K562 (cell line): ENCODE measurements around the gene HADHA. TPM values are rescaled to one million over a fixed set of nuclear protein-coding genes. Genes with fewer than 3 reads are reported as not detected.

Source experiments
- CEBPG ChIP-seq, 3 experiments: fragments of 200-800 bp in 1 of 3; sonication (Bioruptor generic) in 1 of 3; sonication (generic) in 1 of 3; formaldehyde crosslinking in 1 of 3; IDR thresholded peaks in 2 of 3; conservative IDR thresholded peaks in 1 of 3; 2 replicates each; pipeline versions ENCODE4 v1.6.1 to v1.8.0; 2016 to 2022; ENCODE audit warnings: missing compliant biosample characterization in 2 of 3, missing genetic modification characterization in 2 of 3, mild to moderate bottlenecking in 1 of 3, missing genetic modification reagents in 1 of 3
- ELF2 ChIP-seq: fragments of 250-450 bp; sonication (Bioruptor Pico); IDR thresholded peaks from 2 replicates; pipeline ENCODE4 v1.5.0; 2021; ENCODE audit warnings: mild to moderate bottlenecking
- HMG20A ChIP-seq: fragments of 450-650 bp; formaldehyde crosslinking; conservative IDR thresholded peaks from 2 replicates; pipeline ENCODE4 v1.4.0; 2020; ENCODE audit warnings: mild to moderate bottlenecking, mixed read lengths
- RBM17 ChIP-seq: fragments of 200-400 bp; formaldehyde crosslinking; IDR thresholded peaks from 2 replicates; pipeline ENCODE4 v1.6.1; 2017; ENCODE audit warnings: low read depth, mild to moderate bottlenecking, low read length, borderline replicate concordance
- SIX5 ChIP-seq, 2 experiments: IDR thresholded peaks; 2 replicates each; pipeline ENCODE4 v1.6.1; 2011; ENCODE audit warnings: low read length in 2 of 2, borderline replicate concordance in 1 of 2, low read depth in 1 of 2, mild to moderate bottlenecking in 1 of 2, moderate library complexity in 1 of 2; ENCODE audit not compliant: insufficient read depth in 1 of 2
- STAT5B ChIP-seq: fragments of 250-450 bp; sonication (Bioruptor Pico); IDR thresholded peaks from 2 replicates; pipeline ENCODE4 v1.8.0; 2021; ENCODE audit warnings: mild to moderate bottlenecking, inconsistent platforms
- ZNF197 ChIP-seq: fragments of 200-800 bp; sonication (Bioruptor generic); IDR thresholded peaks from 2 replicates; pipeline ENCODE4 v1.6.1; 2016; ENCODE audit warnings: low read depth, missing genetic modification characterization, missing compliant biosample characterization
- ZNF217 ChIP-seq: sonication (generic); formaldehyde crosslinking; IDR thresholded peaks from 2 replicates; pipeline ENCODE4 v1.8.0; 2022; ENCODE audit warnings: mild to moderate bottlenecking, missing genetic modification reagents
- ZNF76 ChIP-seq: fragments of 250-450 bp; sonication (Bioruptor Pico); IDR thresholded peaks from 2 replicates; pipeline ENCODE4 v1.4.0; 2020; ENCODE audit warnings: mild to moderate bottlenecking, moderate library complexity, borderline replicate concordance
- polyA plus RNA-seq, 8 experiments: library from polyadenylated mRNA; depleted of rRNA in 4 of 8; stranded (reverse) in 5 of 8; unstranded in 3 of 8; fragments of >200 nt; fragmentation: Nextera tagmentation in 2 of 8; fragmentation: Illumina TruSeq in 1 of 8; extraction: Ambion mirVana in 2 of 8; extraction: Trizol in 1 of 8; gene quantifications; 2 replicates each; pipeline versions ENCODE4 v1.2.1 to v1.2.3, GENCODE V29; 2011 to 2014; ENCODE audit warnings: inconsistent platforms in 1 of 8, missing spikeins in 1 of 8
- total RNA-seq, 7 experiments: library from RNA; depleted of rRNA in 6 of 7; stranded (reverse); fragments of >200 nt in 6 of 7; fragmentation: Illumina TruSeq in 2 of 7; extraction: Trizol in 2 of 7; gene quantifications; 2 replicates each; pipeline versions ENCODE4 v1.2.1 to v1.2.3, GENCODE V29; 2011 to 2021; ENCODE audit warnings: low replicate concordance in 1 of 7
- TF ChIP-seq, protein P1 (sequence below): fragments of 250-450 bp; sonication (Bioruptor Pico); IDR thresholded peaks from 2 replicates; pipeline ENCODE4 v1.4.0; 2020
- TF ChIP-seq, protein P2 (sequence below): fragments of 200-800 bp; sonication (Bioruptor generic); IDR thresholded peaks from 2 replicates; pipeline ENCODE4 v1.6.1; 2016; ENCODE audit warnings: missing genetic modification characterization, missing compliant biosample characterization
- TF ChIP-seq, protein P3 (sequence below): fragments of 250-450 bp; sonication (Bioruptor Pico); IDR thresholded peaks from 2 replicates; pipeline ENCODE4 v1.4.0; 2020; ENCODE audit warnings: mild to moderate bottlenecking, moderate library complexity

Gene HADHA
- total and polyA plus RNA-seq, 9 of the 15 experiments (the other 6 are each of a cell fraction or from before 2014, with no cell fraction given) = 145 to 326 (median 202) TPM

DNA sequence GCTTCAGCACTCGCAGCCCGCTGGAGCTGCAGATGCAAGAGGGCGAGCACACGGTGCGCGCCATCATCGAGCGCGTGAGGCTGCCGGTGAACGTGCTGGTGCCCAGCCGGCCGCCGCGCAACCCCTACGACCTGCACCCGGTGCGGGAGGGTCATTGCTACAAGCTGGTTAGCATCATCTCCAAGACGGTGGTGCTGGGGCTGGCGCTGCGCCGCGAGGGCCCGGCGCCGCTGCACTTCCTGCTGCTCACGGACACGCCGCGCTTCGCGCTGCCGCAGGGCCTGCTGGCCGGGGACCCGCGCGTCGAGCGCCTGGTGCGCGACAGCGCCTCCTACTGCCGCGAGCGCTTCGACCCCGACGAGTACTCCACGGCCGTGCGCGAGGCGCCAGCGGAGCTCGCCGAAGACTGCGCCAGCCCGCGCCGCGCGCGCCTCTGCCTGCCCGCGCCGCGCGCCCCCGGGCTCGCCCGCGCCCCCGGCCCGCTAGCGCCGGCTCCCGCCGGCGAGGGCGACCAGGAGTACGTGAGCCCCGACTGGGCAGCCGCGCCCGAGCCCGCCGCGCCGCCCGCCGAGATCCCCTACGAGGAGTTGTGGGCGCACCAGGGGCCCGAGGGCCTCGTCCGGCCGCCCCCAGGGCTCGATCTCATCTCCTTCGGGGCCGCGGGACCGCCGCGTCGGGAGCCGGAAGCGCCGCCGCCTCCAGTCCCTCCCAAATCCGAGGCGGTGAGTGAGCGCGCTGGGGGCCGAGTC lies 59.7 kb downstream of the HADHA start (continued):
- TF ChIP-seq, protein P1, sequence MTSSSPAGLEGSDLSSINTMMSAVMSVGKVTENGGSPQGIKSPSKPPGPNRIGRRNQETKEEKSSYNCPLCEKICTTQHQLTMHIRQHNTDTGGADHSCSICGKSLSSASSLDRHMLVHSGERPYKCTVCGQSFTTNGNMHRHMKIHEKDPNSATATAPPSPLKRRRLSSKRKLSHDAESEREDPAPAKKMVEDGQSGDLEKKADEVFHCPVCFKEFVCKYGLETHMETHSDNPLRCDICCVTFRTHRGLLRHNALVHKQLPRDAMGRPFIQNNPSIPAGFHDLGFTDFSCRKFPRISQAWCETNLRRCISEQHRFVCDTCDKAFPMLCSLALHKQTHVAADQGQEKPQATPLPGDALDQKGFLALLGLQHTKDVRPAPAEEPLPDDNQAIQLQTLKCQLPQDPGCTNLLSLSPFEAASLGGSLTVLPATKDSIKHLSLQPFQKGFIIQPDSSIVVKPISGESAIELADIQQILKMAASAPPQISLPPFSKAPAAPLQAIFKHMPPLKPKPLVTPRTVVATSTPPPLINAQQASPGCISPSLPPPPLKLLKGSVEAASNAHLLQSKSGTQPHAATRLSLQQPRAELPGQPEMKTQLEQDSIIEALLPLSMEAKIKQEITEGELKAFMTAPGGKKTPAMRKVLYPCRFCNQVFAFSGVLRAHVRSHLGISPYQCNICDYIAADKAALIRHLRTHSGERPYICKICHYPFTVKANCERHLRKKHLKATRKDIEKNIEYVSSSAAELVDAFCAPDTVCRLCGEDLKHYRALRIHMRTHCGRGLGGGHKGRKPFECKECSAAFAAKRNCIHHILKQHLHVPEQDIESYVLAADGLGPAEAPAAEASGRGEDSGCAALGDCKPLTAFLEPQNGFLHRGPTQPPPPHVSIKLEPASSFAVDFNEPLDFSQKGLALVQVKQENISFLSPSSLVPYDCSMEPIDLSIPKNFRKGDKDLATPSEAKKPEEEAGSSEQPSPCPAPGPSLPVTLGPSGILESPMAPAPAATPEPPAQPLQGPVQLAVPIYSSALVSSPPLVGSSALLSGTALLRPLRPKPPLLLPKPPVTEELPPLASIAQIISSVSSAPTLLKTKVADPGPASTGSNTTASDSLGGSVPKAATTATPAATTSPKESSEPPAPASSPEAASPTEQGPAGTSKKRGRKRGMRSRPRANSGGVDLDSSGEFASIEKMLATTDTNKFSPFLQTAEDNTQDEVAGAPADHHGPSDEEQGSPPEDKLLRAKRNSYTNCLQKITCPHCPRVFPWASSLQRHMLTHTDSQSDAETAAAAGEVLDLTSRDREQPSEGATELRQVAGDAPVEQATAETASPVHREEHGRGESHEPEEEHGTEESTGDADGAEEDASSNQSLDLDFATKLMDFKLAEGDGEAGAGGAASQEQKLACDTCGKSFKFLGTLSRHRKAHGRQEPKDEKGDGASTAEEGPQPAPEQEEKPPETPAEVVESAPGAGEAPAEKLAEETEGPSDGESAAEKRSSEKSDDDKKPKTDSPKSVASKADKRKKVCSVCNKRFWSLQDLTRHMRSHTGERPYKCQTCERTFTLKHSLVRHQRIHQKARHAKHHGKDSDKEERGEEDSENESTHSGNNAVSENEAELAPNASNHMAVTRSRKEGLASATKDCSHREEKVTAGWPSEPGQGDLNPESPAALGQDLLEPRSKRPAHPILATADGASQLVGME (CRISPR knock-in tag) = peak; percentile 56; the same call in 1 of the 2 replicates
- TF ChIP-seq ELF2 (CRISPR knock-in tag) (peak; percentile 39; the same call in 1 of the 2 replicates), STAT5B (CRISPR knock-in tag) (no peak), ZNF217 (no peak), ZNF76 (CRISPR knock-in tag) (peak; percentile 85; the same call in 1 of the 2 replicates), SIX5 (IDR thresholded peaks at IDR 0.05; ENCODE audit: borderline replicate concordance in 1 of 2, insufficient read depth in 1 of 2, low read depth in 1 of 2, low read length in 2 of 2) (no peak), RBM17 (no peak), ZNF197 (CRISPR knock-in tag) (peak; percentile 91), HMG20A (CRISPR knock-in tag) (no peak), CEBPG (CRISPR knock-in tag; IDR thresholded peaks at IDR 0.05) (0 out of 2 replicates have a peak, but pooled peaks have one; percentile 7), CEBPG (tag; conservative IDR thresholded peaks at IDR 0.05 in 1 of 2, IDR thresholded peaks at IDR 0.05 in 1 of 2) (no peak)
- TF ChIP-seq, protein P2, sequence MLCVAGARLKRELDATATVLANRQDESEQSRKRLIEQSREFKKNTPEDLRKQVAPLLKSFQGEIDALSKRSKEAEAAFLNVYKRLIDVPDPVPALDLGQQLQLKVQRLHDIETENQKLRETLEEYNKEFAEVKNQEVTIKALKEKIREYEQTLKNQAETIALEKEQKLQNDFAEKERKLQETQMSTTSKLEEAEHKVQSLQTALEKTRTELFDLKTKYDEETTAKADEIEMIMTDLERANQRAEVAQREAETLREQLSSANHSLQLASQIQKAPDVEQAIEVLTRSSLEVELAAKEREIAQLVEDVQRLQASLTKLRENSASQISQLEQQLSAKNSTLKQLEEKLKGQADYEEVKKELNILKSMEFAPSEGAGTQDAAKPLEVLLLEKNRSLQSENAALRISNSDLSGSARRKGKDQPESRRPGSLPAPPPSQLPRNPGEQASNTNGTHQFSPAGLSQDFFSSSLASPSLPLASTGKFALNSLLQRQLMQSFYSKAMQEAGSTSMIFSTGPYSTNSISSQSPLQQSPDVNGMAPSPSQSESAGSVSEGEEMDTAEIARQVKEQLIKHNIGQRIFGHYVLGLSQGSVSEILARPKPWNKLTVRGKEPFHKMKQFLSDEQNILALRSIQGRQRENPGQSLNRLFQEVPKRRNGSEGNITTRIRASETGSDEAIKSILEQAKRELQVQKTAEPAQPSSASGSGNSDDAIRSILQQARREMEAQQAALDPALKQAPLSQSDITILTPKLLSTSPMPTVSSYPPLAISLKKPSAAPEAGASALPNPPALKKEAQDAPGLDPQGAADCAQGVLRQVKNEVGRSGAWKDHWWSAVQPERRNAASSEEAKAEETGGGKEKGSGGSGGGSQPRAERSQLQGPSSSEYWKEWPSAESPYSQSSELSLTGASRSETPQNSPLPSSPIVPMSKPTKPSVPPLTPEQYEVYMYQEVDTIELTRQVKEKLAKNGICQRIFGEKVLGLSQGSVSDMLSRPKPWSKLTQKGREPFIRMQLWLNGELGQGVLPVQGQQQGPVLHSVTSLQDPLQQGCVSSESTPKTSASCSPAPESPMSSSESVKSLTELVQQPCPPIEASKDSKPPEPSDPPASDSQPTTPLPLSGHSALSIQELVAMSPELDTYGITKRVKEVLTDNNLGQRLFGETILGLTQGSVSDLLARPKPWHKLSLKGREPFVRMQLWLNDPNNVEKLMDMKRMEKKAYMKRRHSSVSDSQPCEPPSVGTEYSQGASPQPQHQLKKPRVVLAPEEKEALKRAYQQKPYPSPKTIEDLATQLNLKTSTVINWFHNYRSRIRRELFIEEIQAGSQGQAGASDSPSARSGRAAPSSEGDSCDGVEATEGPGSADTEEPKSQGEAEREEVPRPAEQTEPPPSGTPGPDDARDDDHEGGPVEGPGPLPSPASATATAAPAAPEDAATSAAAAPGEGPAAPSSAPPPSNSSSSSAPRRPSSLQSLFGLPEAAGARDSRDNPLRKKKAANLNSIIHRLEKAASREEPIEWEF (CRISPR knock-in tag) = 0 out of 2 replicates have a peak, but pooled peaks have one; percentile 71
- TF ChIP-seq, protein P3, sequence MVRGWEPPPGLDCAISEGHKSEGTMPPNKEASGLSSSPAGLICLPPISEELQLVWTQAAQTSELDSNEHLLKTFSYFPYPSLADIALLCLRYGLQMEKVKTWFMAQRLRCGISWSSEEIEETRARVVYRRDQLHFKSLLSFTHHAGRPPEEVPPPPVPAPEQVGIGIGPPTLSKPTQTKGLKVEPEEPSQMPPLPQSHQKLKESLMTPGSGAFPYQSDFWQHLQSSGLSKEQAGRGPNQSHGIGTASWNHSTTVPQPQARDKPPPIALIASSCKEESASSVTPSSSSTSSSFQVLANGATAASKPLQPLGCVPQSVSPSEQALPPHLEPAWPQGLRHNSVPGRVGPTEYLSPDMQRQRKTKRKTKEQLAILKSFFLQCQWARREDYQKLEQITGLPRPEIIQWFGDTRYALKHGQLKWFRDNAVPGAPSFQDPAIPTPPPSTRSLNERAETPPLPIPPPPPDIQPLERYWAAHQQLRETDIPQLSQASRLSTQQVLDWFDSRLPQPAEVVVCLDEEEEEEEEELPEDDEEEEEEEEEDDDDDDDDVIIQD (CRISPR knock-in tag) = peak; percentile 21; the same call in 1 of the 2 replicates
